GM21825 (cell line): ENCODE data around the gene ABTB2.

ENCODE experiments used
- ATAC-seq: cut with Tn5 transposase; IDR thresholded peaks from one replicate; pipeline ENCODE4 v1.9.1; 2021; ENCODE audit warnings: mild to moderate bottlenecking, moderate library complexity; ENCODE audit not compliant: unreplicated experiment

ABTB2 gene

GRCh38 chr11:34296412-34296811 is 61.4 kb downstream of the ABTB2 start:
- no peak for ATAC-seq

- no peak for ATAC-seq
These were observed 65.3 kb downstream of the ABTB2 start for GRCh38 chr11:34292546-34292945.

DNA sequence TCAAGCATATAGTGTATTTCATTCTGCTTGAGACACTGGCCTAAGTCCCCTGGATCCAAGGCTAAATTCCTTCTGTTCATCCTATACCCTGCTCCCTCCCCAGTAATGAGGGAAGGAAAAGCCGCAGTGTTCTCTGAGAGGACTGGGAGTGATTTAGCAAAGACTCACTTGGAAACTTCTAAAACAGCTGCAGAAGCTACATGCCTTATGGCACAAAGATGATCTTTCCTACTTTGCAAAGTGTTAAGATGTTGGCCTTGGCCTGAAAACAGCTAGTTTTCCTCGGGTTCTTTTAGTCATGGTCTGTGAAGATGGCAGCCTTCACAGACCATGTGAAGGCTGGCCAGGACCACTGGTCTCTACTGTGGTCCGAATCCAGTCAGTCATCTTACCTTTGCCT is 65.7 kb downstream of the ABTB2 start:
- no peak for ATAC-seq

GRCh38 chr11:34290926-34291325 is 66.9 kb downstream of the ABTB2 start:
- no peak for ATAC-seq

GRCh38 chr11:34288492-34288891 is 69.3 kb downstream of the ABTB2 start:
- ATAC-seq: no peak

- no peak for ATAC-seq
These were observed 72.9 kb downstream of the ABTB2 start for GRCh38 chr11:34284811-34285481.

DNA sequence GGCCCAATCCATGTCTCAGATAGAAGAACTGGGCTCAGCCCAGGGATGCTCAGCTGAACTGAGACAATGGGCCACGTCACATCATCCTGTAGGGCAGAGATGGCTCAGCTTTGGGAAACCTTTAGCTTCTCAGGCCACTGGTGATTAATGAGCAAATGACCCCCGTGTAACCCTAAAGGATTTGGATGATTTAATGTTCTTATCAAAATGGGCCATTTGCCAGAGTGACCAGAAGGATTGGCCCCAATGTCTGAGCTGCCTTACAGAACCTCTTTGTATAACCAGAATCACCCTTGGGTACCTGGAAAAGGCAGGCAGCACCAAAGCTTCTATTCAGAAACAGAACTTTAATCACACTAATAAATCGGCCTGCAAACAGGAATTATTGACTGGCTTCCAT is 73.7 kb downstream of the ABTB2 start:
- ATAC-seq: no peak

- no peak for ATAC-seq
These were observed 76.6 kb downstream of the ABTB2 start for GRCh38 chr11:34280945-34281872.

DNA sequence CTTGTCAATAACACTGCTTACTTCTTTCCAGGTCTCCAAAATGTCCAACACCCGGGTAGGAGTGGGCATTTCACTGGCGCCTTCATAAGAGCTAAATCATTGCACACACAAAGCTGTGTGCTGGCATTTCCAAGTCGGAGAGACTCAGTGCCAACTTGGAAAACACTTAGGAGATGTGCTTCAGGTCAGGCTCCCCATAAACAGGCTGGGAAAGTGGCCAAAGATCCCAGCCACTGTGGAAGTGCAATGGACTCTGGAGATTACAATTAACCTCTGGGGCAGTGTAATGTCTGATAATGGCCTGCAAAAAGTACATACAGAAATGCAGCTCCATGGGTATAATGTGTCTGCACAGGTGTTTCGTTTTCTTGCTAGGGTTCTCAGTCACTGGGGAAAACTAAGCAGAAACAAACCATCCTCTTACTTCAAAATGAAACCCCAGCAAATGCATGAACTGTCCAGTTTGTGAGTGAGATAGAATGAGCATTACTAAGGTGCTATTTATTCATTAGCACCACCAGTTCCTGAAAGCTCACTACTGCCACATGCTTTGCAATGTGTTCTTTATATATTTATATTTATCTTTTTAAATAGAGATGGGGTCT is 79.0 kb downstream of the ABTB2 start:
- ATAC-seq: peak; percentile 61

- no peak for ATAC-seq
These were observed 79.6 kb downstream of the ABTB2 start for GRCh38 chr11:34278175-34278574.

DNA sequence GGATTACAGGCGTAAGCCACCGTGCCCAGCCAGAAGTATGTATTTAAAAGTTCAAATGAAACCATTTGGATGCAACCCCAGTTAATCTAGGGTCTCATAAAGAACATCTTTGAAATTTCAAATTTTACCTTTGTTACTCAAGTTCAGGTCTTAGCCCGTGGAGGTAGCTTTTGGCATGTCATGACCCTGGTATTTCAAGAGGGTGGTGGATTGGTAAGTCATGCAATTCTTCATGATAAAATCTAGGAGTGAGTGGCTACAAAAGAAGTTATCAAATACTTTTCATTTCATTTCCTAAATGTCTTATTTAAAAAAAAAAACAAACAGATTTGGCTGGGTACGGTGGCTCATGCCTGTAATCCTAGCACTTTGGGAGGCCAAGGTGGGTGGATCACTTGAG is 80.6 kb downstream of the ABTB2 start:
- ATAC-seq: no peak

- ATAC-seq: no peak
These were observed 81.4 kb downstream of the ABTB2 start for GRCh38 chr11:34276352-34276864.

DNA sequence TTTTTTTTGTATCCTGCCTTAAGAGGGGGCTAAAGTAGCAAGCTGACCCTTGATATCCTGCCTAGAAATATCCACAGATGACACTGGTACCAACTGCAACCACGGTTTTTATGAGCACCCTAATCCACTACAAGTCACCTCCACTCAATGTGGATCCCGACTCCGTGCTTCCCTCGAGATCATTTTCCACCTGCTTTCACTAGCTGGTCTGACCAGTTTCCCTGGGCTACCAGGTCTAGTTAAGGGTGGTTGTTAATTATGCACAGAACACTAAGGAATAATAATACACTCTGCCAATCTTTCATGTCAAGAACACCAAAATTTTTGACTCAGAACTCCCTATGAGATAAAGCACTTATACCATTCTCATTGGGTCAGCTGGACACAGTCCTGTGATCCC is 82.3 kb downstream of the ABTB2 start:
- ATAC-seq: no peak

DNA sequence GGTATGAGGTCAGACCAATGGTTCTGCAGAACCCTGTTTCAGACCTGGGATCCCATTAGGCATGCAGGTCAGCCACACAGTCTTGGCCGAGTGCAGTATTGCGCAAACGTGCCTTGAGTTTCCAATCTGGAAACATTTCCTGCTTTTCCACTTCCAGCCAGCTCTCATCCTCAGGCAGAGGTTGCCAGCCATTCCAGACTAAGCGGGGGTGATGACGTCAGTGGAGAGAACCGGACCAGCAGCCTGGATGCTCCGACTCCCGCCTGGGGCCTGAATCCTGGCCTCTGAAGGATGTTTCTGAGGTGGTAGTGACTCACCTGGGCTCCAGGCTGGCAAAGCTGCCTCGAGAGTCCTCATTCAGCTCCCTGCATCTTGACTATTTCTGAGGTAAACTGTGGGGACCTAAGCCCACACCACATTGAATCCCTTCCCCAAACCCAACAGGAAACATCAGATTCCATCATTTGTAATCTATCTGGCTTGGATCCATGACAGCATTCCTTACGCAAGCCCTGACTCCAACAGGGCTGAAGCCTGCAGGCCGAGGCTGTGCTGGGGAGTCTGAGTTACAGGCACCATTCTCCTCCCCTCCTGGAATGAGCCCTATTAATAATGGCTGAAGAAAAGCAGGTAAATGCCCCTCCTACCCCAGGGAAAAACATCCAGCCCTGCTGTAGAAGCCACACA is 83.0 kb downstream of the ABTB2 start:
- no peak for ATAC-seq

DNA sequence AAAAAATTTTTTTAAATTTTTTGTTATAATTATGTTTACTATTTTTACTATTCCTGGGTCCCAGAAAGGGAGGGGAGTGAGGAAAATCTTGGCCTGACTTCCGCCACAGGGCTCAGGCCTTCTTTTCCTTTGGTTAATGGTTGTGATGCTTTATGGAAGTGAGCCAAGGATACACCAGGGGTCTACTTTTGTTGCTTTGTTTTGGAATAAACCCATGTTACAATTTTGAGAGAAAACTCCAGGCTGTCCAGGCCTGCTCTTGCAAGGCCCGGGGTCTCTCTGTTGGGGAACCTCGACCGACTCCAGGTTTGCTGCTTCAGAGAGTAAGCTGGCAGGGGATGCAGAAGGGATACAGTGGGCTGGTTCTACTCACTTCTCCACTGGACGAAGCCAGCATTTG is 84.7 kb downstream of the ABTB2 start:
- ATAC-seq: no peak

DNA sequence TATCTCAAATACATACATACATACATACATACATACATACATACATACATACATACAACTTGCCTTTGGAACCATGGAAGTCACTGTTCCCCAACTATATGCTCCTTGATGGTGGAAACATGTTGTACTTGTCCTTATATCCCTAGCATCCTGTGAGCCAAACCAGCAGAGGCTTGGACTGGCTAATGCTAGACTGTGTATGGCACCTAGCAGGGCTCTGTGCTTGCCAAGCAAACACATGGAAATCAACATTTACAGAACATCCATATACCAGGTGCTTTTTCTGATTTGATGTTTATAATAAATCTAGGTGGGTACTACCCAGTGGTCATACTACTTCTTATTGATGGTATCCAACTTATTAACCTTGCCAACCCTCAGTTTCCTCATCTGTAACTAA is 86.1 kb downstream of the ABTB2 start:
- no peak for ATAC-seq

- no peak for ATAC-seq
These were observed 87.1 kb downstream of the ABTB2 start for GRCh38 chr11:34270711-34271110.

- ATAC-seq: no peak
These were observed 88.0 kb downstream of the ABTB2 start for GRCh38 chr11:34269694-34270245.

DNA sequence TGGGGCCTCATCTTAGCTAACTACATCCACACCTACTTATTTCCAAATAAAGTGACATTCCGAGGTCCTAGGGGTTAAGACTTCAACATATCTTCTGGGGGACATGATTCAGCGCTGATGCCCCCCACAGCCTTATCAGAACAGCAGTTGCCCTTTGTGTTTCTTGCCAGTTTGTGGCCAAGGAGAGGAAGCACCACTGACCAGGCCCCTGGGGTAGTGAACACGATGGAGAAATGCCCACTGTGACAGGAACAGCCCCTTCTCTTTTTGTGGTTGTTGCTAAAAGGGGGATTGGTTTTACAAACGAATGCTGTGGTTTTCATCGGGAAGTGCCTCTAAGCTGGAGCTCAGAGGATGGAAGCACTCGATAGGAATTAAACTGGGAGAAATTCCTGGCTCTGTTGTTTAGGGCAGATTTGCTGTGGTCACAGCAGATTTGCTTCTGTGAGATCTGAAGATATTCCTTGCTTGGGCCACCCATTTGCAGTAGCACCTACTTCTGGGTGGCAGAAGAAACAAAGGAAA is 88.8 kb downstream of the ABTB2 start:
- ATAC-seq: no peak

DNA sequence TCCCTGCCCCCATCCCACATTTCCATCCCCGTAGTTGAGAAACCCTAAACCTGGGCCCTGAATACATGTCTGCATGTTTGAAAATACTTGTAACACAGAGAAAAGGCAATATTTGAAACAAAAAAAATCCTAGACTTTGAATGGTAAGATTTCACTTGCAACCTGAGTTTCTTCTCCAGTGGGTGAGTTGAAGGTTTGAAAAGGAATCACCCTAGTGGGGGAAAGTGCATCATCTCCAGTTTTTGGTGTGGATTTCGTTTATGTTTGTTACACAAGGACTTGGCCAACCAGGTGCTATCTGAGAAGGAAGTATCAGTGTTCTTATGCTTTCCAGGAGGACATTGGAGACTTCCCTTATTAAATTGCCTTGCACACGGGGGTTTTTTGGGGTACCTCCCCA is 90.4 kb downstream of the ABTB2 start:
- ATAC-seq: no peak

GRCh38 chr11:34267013-34267412 is 90.8 kb downstream of the ABTB2 start:
- ATAC-seq: no peak
